ENCODE results near the gene CHM. TPM values are rescaled to one million over a fixed set of nuclear protein-coding genes. Genes with fewer than 3 reads are reported as not detected.
"Not testable (repeated sequence)": the region's sequence is repeated elsewhere in the genome, so short reads cannot be mapped to it uniquely, and the experiment has no call there.

Gene CHM
- total RNA-seq, 2 experiments from 2014 or later: 16.7 to 18.3 TPM

GRCh38 chrX:85928606-85929005 lies 118.8 kb downstream of the CHM start:
- Mint-ChIP-seq H3K9me3 (no peaks in the 10 kb centered on the region), H3K27me3 (no peaks in the 10 kb centered on the region), H3K36me3 (ENCODE audit: low read depth) (peaks cover 2% of the 10 kb centered on the region), H3K4me3 (no peak overlapping the region), H3K27ac (no peak overlapping the region), H3K4me1 (peaks cover 5% of the 10 kb centered on the region)
- CTCF ChIA-PET: no interaction called here
- no peak for DNase-seq
- POLR2A ChIA-PET: no interaction called here

GRCh38 chrX:85927740-85928139 lies 119.6 kb downstream of the CHM start:
- Mint-ChIP-seq H3K4me3 (no peak overlapping the region), H3K27ac (no peak overlapping the region), H3K36me3 (ENCODE audit: low read depth) (peaks cover 2% of the 10 kb centered on the region), H3K27me3 (no peaks in the 10 kb centered on the region), H3K4me1 (peaks cover 7% of the 10 kb centered on the region), H3K9me3 (peaks cover 2% of the 10 kb centered on the region)
- POLR2A ChIA-PET: no interaction called here
- no peak for DNase-seq
- CTCF ChIA-PET: no interaction called here

GRCh38 chrX:85922821-85923220 lies 124.5 kb downstream of the CHM start:
- peaks cover 7% of the 10 kb centered on the region for H3K4me1 Mint-ChIP-seq
- no peak overlapping the region for H3K4me3 Mint-ChIP-seq
- H3K27ac Mint-ChIP-seq: no peak overlapping the region
- no peak for DNase-seq
- H3K36me3 Mint-ChIP-seq (ENCODE audit: low read depth): peaks cover 2% of the 10 kb centered on the region
- no peaks in the 10 kb centered on the region for H3K27me3 Mint-ChIP-seq
- ChIA-PET POLR2A (no interaction called here), CTCF (no interaction called here)
- peaks cover 2% of the 10 kb centered on the region for H3K9me3 Mint-ChIP-seq

GRCh38 chrX:85916656-85917280 lies 130.6 kb downstream of the CHM start:
- H3K4me1 Mint-ChIP-seq; DNase-seq; H3K27ac Mint-ChIP-seq; H3K27me3 Mint-ChIP-seq; H3K36me3 Mint-ChIP-seq (ENCODE audit: low read depth); POLR2A ChIA-PET; H3K4me3 Mint-ChIP-seq; CTCF ChIA-PET; H3K9me3 Mint-ChIP-seq: not testable (repeated sequence)

GRCh38 chrX:85914431-85914830 lies 132.9 kb downstream of the CHM start:
- no peaks in the 10 kb centered on the region for H3K27me3 Mint-ChIP-seq
- no peaks in the 10 kb centered on the region for H3K4me1 Mint-ChIP-seq
- CTCF ChIA-PET: no interaction called here
- H3K4me3 Mint-ChIP-seq: no peak overlapping the region
- peaks cover 7% of the 10 kb centered on the region for H3K36me3 Mint-ChIP-seq (ENCODE audit: low read depth)
- no peaks in the 10 kb centered on the region for H3K9me3 Mint-ChIP-seq
- no peak overlapping the region for H3K27ac Mint-ChIP-seq
- POLR2A ChIA-PET: no interaction called here
- DNase-seq: no peak

GRCh38 chrX:85907316-85907715 lies 140.0 kb downstream of the CHM start:
- H3K27ac Mint-ChIP-seq: no peak overlapping the region
- ChIA-PET CTCF (no interaction called here), POLR2A (no interaction called here)
- no peaks in the 10 kb centered on the region for H3K9me3 Mint-ChIP-seq
- no peak for DNase-seq
- no peaks in the 10 kb centered on the region for H3K4me1 Mint-ChIP-seq
- H3K4me3 Mint-ChIP-seq: no peak overlapping the region
- H3K36me3 Mint-ChIP-seq (ENCODE audit: low read depth): no peaks in the 10 kb centered on the region
- H3K27me3 Mint-ChIP-seq: no peaks in the 10 kb centered on the region

- no peaks in the 10 kb centered on the region for H3K27me3 Mint-ChIP-seq
- no peak overlapping the region for H3K4me3 Mint-ChIP-seq
- H3K9me3 Mint-ChIP-seq: no peaks in the 10 kb centered on the region
- DNase-seq: no peak
- POLR2A ChIA-PET: no interaction called here
- CTCF ChIA-PET: no interaction called here
- H3K36me3 Mint-ChIP-seq (ENCODE audit: low read depth): no peaks in the 10 kb centered on the region
- H3K27ac Mint-ChIP-seq: no peak overlapping the region
- H3K4me1 Mint-ChIP-seq: no peaks in the 10 kb centered on the region
Observed at GRCh38 chrX:85906399-85906798, 141.0 kb downstream of the CHM start.

GRCh38 chrX:85905851-85906250 lies 141.5 kb downstream of the CHM start:
- no peaks in the 10 kb centered on the region for H3K36me3 Mint-ChIP-seq (ENCODE audit: low read depth)
- no peaks in the 10 kb centered on the region for H3K27me3 Mint-ChIP-seq
- ChIA-PET POLR2A (no interaction called here), CTCF (no interaction called here)
- no peak overlapping the region for H3K27ac Mint-ChIP-seq
- no peak for DNase-seq
- H3K9me3 Mint-ChIP-seq: no peaks in the 10 kb centered on the region
- H3K4me1 Mint-ChIP-seq: no peaks in the 10 kb centered on the region
- H3K4me3 Mint-ChIP-seq: no peak overlapping the region

- H3K9me3 Mint-ChIP-seq: no peaks in the 10 kb centered on the region
- POLR2A ChIA-PET: no interaction called here
- H3K4me1 Mint-ChIP-seq: no peaks in the 10 kb centered on the region
- no peak overlapping the region for H3K4me3 Mint-ChIP-seq
- H3K36me3 Mint-ChIP-seq (ENCODE audit: low read depth): peaks cover 2% of the 10 kb centered on the region
- H3K27me3 Mint-ChIP-seq: no peaks in the 10 kb centered on the region
- CTCF ChIA-PET: no interaction called here
- no peak for DNase-seq
- H3K27ac Mint-ChIP-seq: no peak overlapping the region
Observed at GRCh38 chrX:85903692-85904471, 143.5 kb downstream of the CHM start.

GRCh38 chrX:85897362-85898126 lies 149.8 kb downstream of the CHM start:
- Mint-ChIP-seq H3K4me1 (no peaks in the 10 kb centered on the region), H3K27me3 (no peaks in the 10 kb centered on the region), H3K4me3 (no peak overlapping the region), H3K9me3 (no peaks in the 10 kb centered on the region), H3K36me3 (ENCODE audit: low read depth) (peaks cover 10% of the 10 kb centered on the region), H3K27ac (no peak overlapping the region)
- CTCF ChIA-PET: no interaction called here
- no peak for DNase-seq
- POLR2A ChIA-PET: no interaction called here

- H3K27me3 Mint-ChIP-seq: no peaks in the 10 kb centered on the region
Observed at GRCh38 chrX:85882601-85883000, 164.8 kb downstream of the CHM start.

GRCh38 chrX:85870585-85870984 lies 176.8 kb downstream of the CHM start:
- ChIA-PET CTCF (no interaction called here), POLR2A (no interaction called here)
- H3K4me1 Mint-ChIP-seq: no peaks in the 10 kb centered on the region
- peaks cover 12% of the 10 kb centered on the region for H3K9me3 Mint-ChIP-seq
- DNase-seq: no peak
- no peaks in the 10 kb centered on the region for H3K27me3 Mint-ChIP-seq
- peaks cover 34% of the 10 kb centered on the region for H3K36me3 Mint-ChIP-seq (ENCODE audit: low read depth)
- H3K27ac Mint-ChIP-seq: no peak overlapping the region
- no peak overlapping the region for H3K4me3 Mint-ChIP-seq

More at GRCh38 chrX:85882601-85883000, 164.8 kb downstream of the CHM start:
- no peak for DNase-seq
- H3K9me3 Mint-ChIP-seq: no peaks in the 10 kb centered on the region
- H3K4me3 Mint-ChIP-seq: no peak overlapping the region
- CTCF ChIA-PET: no interaction called here
- H3K36me3 Mint-ChIP-seq (ENCODE audit: low read depth): peaks cover 4% of the 10 kb centered on the region
- POLR2A ChIA-PET: no interaction called here
- H3K27ac Mint-ChIP-seq: no peak overlapping the region
- H3K4me1 Mint-ChIP-seq: no peaks in the 10 kb centered on the region

- H3K4me1 Mint-ChIP-seq: no peaks in the 10 kb centered on the region
- no peak overlapping the region for H3K27ac Mint-ChIP-seq
- H3K27me3 Mint-ChIP-seq: no peaks in the 10 kb centered on the region
- no peak for DNase-seq
- no peak overlapping the region for H3K4me3 Mint-ChIP-seq
- ChIA-PET CTCF (no interaction called here), POLR2A (no interaction called here)
- peaks cover 46% of the 10 kb centered on the region for H3K36me3 Mint-ChIP-seq (ENCODE audit: low read depth)
- H3K9me3 Mint-ChIP-seq: peaks cover 12% of the 10 kb centered on the region
Observed at GRCh38 chrX:85865324-85865723, 182.0 kb downstream of the CHM start.
